ENCODE results near the gene FFAR1. TPM values are rescaled to one million over a fixed set of nuclear protein-coding genes. Genes with fewer than 3 reads are reported as not detected.

FFAR1 gene
- total and polyA plus RNA-seq, 2 experiments from 2014 or later, result not detected

GRCh38 chr19:35347930-35348298, 212 bp downstream of the FFAR1 start:
- no peak overlapping the region for H2AFZ ChIP-seq
- no peaks in the 10 kb centered on the region for H3K4me1 ChIP-seq (ENCODE audit: insufficient read depth)
- H3K9me2 ChIP-seq (replicated peaks; ENCODE audit: insufficient read depth), result no peaks in the 10 kb centered on the region
- no peak overlapping the region for H3K27ac ChIP-seq
- no peaks in the 10 kb centered on the region for H3K9me3 ChIP-seq (ENCODE audit: low read depth)
- H3K4me2 ChIP-seq, result no peak overlapping the region
- no peaks in the 10 kb centered on the region for H4K20me1 ChIP-seq (ENCODE audit: insufficient read depth, poor library complexity, severe bottlenecking)
- 89% methylated on average over 7 of the region's 7 CpGs for WGBS (ENCODE audit: low lambda C conversion rate, missing lambda C conversion rate)
- DNase-seq (ENCODE audit: low spot score), result no peak
- H3K79me2 ChIP-seq, result no peaks in the 10 kb centered on the region
- no peaks in the 10 kb centered on the region for H3K27me3 ChIP-seq
- no peaks in the 10 kb centered on the region for H3K36me3 ChIP-seq (replicated peaks; ENCODE audit: insufficient read depth, low read depth)
- TF ChIP-seq EZH2phosphoT487 (IDR thresholded peaks at IDR 0.05; ENCODE audit: low read depth, severe bottlenecking, unreplicated experiment) (no peak), EZH2 (IDR thresholded peaks at IDR 0.05; ENCODE audit: borderline replicate concordance) (no peak), CTCF (IDR thresholded peaks at IDR 0.05; ENCODE audit: poor library complexity) (no peak)
- no peak overlapping the region for H3K4me3 ChIP-seq

GRCh38 chr19:35348911-35349611, 1.4 kb downstream of the FFAR1 start:
- Histone ChIP-seq H3K27me3 (no peaks in the 10 kb centered on the region), H3K36me3 (replicated peaks; ENCODE audit: insufficient read depth, low read depth) (no peaks in the 10 kb centered on the region), H3K4me1 (ENCODE audit: insufficient read depth) (no peaks in the 10 kb centered on the region), H3K9me2 (replicated peaks; ENCODE audit: insufficient read depth) (no peaks in the 10 kb centered on the region), H3K4me3 (no peak overlapping the region), H3K9me3 (ENCODE audit: low read depth) (no peaks in the 10 kb centered on the region), H2AFZ (no peak overlapping the region), H3K4me2 (no peak overlapping the region), H4K20me1 (ENCODE audit: insufficient read depth, poor library complexity, severe bottlenecking) (no peaks in the 10 kb centered on the region), H3K79me2 (no peaks in the 10 kb centered on the region), H3K27ac (no peak overlapping the region)
- no peak for TF ChIP-seq EZH2 (IDR thresholded peaks at IDR 0.05; ENCODE audit: borderline replicate concordance)
- TF ChIP-seq EZH2phosphoT487 (IDR thresholded peaks at IDR 0.05; ENCODE audit: low read depth, severe bottlenecking, unreplicated experiment), result no peak
- no peak for TF ChIP-seq CTCF (IDR thresholded peaks at IDR 0.05; ENCODE audit: poor library complexity)
- no peak for DNase-seq (ENCODE audit: low spot score)
- 85% methylated on average over 18 of the region's 18 CpGs for WGBS (ENCODE audit: low lambda C conversion rate, missing lambda C conversion rate)

- 87% methylated on average over 17 of the region's 17 CpGs for WGBS (ENCODE audit: low lambda C conversion rate, missing lambda C conversion rate)
- H3K4me1 ChIP-seq (ENCODE audit: insufficient read depth), result no peaks in the 10 kb centered on the region
- TF ChIP-seq CTCF (IDR thresholded peaks at IDR 0.05; ENCODE audit: poor library complexity) (no peak), EZH2phosphoT487 (IDR thresholded peaks at IDR 0.05; ENCODE audit: low read depth, severe bottlenecking, unreplicated experiment) (no peak), EZH2 (IDR thresholded peaks at IDR 0.05; ENCODE audit: borderline replicate concordance) (no peak)
These were observed 2.2 kb downstream of the FFAR1 start for GRCh38 chr19:35349614-35350521.

More at GRCh38 chr19:35349614-35350521, 2.2 kb downstream of the FFAR1 start:
- Histone ChIP-seq H3K4me3 (no peak overlapping the region), H3K9me2 (replicated peaks; ENCODE audit: insufficient read depth) (no peaks in the 10 kb centered on the region), H3K27me3 (no peaks in the 10 kb centered on the region), H3K4me2 (no peak overlapping the region), H3K36me3 (replicated peaks; ENCODE audit: insufficient read depth, low read depth) (no peaks in the 10 kb centered on the region), H2AFZ (no peak overlapping the region), H3K27ac (no peak overlapping the region), H3K9me3 (ENCODE audit: low read depth) (no peaks in the 10 kb centered on the region), H3K79me2 (no peaks in the 10 kb centered on the region), H4K20me1 (ENCODE audit: insufficient read depth, poor library complexity, severe bottlenecking) (no peaks in the 10 kb centered on the region)
- no peak for DNase-seq (ENCODE audit: low spot score)

Measured in hepatocyte (in vitro differentiated cells).